Smooth muscle cell (in vitro differentiated cells): Measurements from ENCODE around the gene AP3D1. TPM values are rescaled to one million over a fixed set of nuclear protein-coding genes. Genes with fewer than 3 reads are reported as not detected.

Experiments used
- DNase-seq: peaks from one replicate; lab custom pipeline; 2025; ENCODE audit not compliant: unreplicated experiment; lab: John Stamatoyannopoulos, UW
- H2AFZ ChIP-seq: fragments of 200-600 bp; sonication (generic); 2 replicates; pipeline ENCODE4 v1.6.0; 2016; ENCODE audit warnings: antibody characterized with exemption, low read depth, mild to moderate bottlenecking
- H3F3A ChIP-seq: fragments of 200-600 bp; sonication (generic); 2 replicates; pipeline ENCODE4 v1.6.0; 2017; ENCODE audit warnings: antibody characterized with exemption, low read depth
- H3K27ac ChIP-seq: fragments of 200-600 bp; sonication (generic); 2 replicates; pipeline ENCODE4 v1.5.1; 2016; ENCODE audit warnings: low read depth, mild to moderate bottlenecking
- H3K27me3 ChIP-seq: fragments of 200-600 bp; sonication (generic); 2 replicates; pipeline ENCODE4 v1.6.1; 2016; ENCODE audit warnings: low read depth, mild to moderate bottlenecking
- H3K36me3 ChIP-seq: fragments of 200-600 bp; sonication (generic); 2 replicates; pipeline ENCODE4 v1.5.1; 2016; ENCODE audit warnings: low read depth
- H3K4me1 ChIP-seq: fragments of 200-600 bp; sonication (generic); 2 replicates; pipeline ENCODE4 v1.5.1; 2016; ENCODE audit warnings: low read depth
- H3K4me2 ChIP-seq: fragments of 200-600 bp; sonication (generic); 2 replicates; pipeline ENCODE4 v1.6.0; 2016; ENCODE audit warnings: mild to moderate bottlenecking
- H3K4me3 ChIP-seq: fragments of 200-600 bp; sonication (generic); 2 replicates; pipeline ENCODE4 v1.5.1; 2016; ENCODE audit warnings: mild to moderate bottlenecking
- H3K79me2 ChIP-seq: fragments of 200-600 bp; sonication (generic); 2 replicates; pipeline ENCODE4 v1.6.0; 2016; ENCODE audit warnings: low read depth, mild to moderate bottlenecking
- H3K9ac ChIP-seq: fragments of 200-600 bp; sonication (generic); 2 replicates; pipeline ENCODE4 v1.6.0; 2016; ENCODE audit warnings: low read depth
- H3K9me3 ChIP-seq: fragments of 200-600 bp; sonication (generic); replicated peaks from 2 replicates; pipeline ENCODE4 v1.5.1; 2016; ENCODE audit warnings: low read depth
- H4K20me1 ChIP-seq: fragments of 200-600 bp; sonication (generic); 2 replicates; pipeline ENCODE4 v1.6.0; 2016; ENCODE audit warnings: low read depth
- WGBS: methylation state at CpG from one replicate; pipeline ENCODE4 v1.1.7; 2016; ENCODE audit warnings: low lambda C conversion rate; 5-methylcytosine and 5-hydroxymethylcytosine counted together
- polyA plus RNA-seq: library from polyadenylated mRNA; unstranded; fragments of >200 nt; fragmentation: Nextera tagmentation; extraction: Ambion mirVana; gene quantifications from 2 replicates; pipeline ENCODE4 v1.2.1, GENCODE V29; 2016
- total RNA-seq: library from RNA; depleted of rRNA; stranded (reverse); fragments of >200 nt; gene quantifications from 2 replicates; pipeline ENCODE4 v1.2.3, GENCODE V29; 2014
- TF ChIP-seq, protein P1 (sequence below): fragments of 200-600 bp; sonication (generic); IDR thresholded peaks from 2 replicates; pipeline ENCODE4 v1.5.1; 2017; ENCODE audit warnings: borderline replicate concordance, mild to moderate bottlenecking, antibody characterized with exemption; ENCODE audit not compliant: insufficient read depth, poor library complexity, severe bottlenecking

AP3D1 gene
- total and polyA plus RNA-seq, 2 experiments from 2014 or later, result 66.2 to 81.0 TPM

DNA sequence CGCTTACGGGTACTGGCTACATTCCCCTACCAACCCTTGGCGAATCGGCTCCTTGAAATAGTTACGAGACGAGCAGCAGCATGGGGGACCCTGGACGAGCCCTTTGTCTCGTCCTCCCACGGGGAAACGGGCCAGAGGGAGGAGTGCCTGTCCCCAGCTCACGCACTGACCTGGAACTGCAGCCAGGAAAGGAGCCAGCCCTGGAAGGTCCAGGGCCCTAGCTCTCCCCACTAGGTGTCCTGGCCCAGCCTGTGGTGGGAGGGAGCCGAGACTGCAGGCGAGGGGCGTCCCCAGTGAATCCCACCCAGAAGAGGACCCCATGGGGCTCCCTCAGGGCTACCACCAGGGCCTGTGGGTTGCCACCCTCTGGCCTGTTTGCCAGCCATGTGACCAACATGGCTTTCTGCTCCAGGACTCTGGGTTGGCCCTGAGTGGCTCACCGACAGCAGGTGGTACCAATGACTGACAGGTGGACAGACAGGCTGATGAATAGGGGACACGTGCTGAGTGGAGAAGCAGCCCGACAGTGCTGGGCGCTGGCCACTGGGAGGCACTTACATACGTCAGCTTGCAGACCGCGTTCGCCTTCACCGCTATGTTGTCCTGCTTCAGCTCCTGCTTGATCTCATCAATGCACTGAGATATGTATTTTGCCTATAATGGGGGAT lies 13.2 kb downstream of the AP3D1 start:
- Histone ChIP-seq H3K4me1 (no peaks in the 10 kb centered on the region), H3K9ac (no peak overlapping the region), H3K27ac (no peak overlapping the region), H2AFZ (no peak overlapping the region), H3K27me3 (no peaks in the 10 kb centered on the region), H3F3A (no peaks in the 10 kb centered on the region), H3K9me3 (no peaks in the 10 kb centered on the region), H4K20me1 (peaks cover 100% of the 10 kb centered on the region), H3K4me2 (no peak overlapping the region), H3K36me3 (no peaks in the 10 kb centered on the region), H3K4me3 (no peak overlapping the region), H3K79me2 (peaks cover 93% of the 10 kb centered on the region)
- TF ChIP-seq, protein P1, sequence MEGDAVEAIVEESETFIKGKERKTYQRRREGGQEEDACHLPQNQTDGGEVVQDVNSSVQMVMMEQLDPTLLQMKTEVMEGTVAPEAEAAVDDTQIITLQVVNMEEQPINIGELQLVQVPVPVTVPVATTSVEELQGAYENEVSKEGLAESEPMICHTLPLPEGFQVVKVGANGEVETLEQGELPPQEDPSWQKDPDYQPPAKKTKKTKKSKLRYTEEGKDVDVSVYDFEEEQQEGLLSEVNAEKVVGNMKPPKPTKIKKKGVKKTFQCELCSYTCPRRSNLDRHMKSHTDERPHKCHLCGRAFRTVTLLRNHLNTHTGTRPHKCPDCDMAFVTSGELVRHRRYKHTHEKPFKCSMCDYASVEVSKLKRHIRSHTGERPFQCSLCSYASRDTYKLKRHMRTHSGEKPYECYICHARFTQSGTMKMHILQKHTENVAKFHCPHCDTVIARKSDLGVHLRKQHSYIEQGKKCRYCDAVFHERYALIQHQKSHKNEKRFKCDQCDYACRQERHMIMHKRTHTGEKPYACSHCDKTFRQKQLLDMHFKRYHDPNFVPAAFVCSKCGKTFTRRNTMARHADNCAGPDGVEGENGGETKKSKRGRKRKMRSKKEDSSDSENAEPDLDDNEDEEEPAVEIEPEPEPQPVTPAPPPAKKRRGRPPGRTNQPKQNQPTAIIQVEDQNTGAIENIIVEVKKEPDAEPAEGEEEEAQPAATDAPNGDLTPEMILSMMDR, result no peak
- no peak for DNase-seq
- 96% methylated on average over 23 of the region's 23 CpGs for WGBS

DNA sequence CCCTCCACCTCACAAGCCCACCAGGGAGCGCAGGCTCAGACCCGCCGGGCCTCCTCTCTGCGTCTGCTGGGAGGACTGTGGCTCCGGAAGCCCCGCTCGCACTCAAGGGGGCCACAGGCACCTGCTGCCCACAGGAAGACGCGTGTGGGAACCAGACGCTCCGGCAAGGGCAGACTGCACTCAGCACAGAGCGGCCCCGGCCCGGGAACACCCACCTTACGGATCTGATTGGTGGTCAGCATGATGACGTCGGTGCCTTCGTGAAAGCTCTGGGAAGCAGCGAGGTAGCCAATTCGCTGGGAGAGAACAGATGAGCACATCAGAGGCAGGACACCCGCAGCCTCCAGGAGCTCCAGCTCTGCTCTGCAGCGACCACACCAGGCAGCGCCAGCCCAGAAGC lies 14.6 kb downstream of the AP3D1 start:
- no peaks in the 10 kb centered on the region for H3K9me3 ChIP-seq
- H3K4me3 ChIP-seq, result no peak overlapping the region
- H3K79me2 ChIP-seq, result peaks cover 87% of the 10 kb centered on the region
- no peaks in the 10 kb centered on the region for H3K4me1 ChIP-seq
- no peak overlapping the region for H2AFZ ChIP-seq
- DNase-seq, result no peak
- no peak overlapping the region for H3K4me2 ChIP-seq
- H3K27ac ChIP-seq, result no peak overlapping the region
- H4K20me1 ChIP-seq, result peaks cover 100% of the 10 kb centered on the region
- WGBS, result 96% methylated on average over 23 of the region's 23 CpGs
- TF ChIP-seq, protein P1, result no peak
- no peaks in the 10 kb centered on the region for H3K27me3 ChIP-seq
- no peaks in the 10 kb centered on the region for H3F3A ChIP-seq
- no peaks in the 10 kb centered on the region for H3K36me3 ChIP-seq
- H3K9ac ChIP-seq, result no peak overlapping the region

DNA sequence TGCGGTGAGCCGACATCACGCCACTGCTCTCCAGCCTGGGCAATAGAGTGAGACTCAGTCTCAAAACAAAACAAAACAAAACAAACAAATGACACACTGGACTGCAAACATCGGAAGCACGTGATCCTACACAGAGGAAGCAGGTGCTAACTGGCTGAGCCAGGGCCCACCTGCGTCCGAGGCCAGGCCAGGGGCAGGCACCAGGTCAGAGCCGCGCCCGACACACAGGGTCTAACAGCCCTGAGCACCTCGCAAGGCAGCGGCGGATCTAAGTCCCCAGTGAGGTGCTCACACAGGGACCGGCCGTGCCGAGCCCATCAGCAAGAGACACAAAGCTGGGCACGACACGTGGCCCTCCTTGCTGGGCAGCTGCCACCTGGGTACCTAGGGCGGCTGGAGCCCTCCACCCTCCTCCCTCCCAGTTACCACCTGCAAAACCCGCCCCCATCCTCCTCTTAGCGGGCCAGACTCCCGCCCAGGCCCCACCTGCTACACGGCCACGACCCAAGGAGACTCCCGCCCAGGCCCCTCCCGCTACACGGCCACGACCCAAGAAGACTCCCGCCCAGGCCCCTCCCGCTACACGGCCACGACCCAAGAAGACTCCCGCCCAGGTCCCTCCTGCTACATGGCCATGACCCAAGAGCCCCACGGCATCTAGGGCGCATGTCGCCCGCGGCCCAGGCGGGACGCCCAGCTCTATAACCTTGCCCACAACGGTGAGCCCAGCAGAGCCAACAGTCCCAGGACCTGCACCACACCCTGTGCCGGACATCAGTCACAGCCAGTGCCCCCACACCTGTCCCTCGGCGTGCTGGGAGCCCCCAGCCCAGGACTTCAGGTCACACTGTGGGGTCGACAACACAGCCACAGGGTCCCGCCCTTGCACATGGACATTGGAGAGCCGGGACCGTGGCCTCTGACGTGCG lies 15.6 kb downstream of the AP3D1 start:
- H3K4me2 ChIP-seq, result no peak overlapping the region
- H3K4me3 ChIP-seq, result no peak overlapping the region
- H3K36me3 ChIP-seq, result no peaks in the 10 kb centered on the region
- TF ChIP-seq, protein P1, result no peak
- H3F3A ChIP-seq, result no peaks in the 10 kb centered on the region
- no peak overlapping the region for H2AFZ ChIP-seq
- no peaks in the 10 kb centered on the region for H3K4me1 ChIP-seq
- no peak overlapping the region for H3K9ac ChIP-seq
- no peaks in the 10 kb centered on the region for H3K9me3 ChIP-seq
- peaks cover 99% of the 10 kb centered on the region for H4K20me1 ChIP-seq
- DNase-seq, result no peak
- WGBS, result 98% methylated on average over 37 of the region's 50 CpGs
- H3K27ac ChIP-seq, result no peak overlapping the region
- peaks cover 76% of the 10 kb centered on the region for H3K79me2 ChIP-seq
- no peaks in the 10 kb centered on the region for H3K27me3 ChIP-seq
